ENCODE results near the gene YIPF2. TPM values are rescaled to one million over a fixed set of nuclear protein-coding genes. Genes with fewer than 3 reads are reported as not detected.
A peak's percentile ranks its signal among the peaks of the same experiment; 100 is the strongest.

Gene YIPF2
- total RNA-seq, 1 donor from 2014 or later: 69.5 TPM

GRCh38 chr19:10916602-10917001, 11.8 kb downstream of the YIPF2 start:
- Histone ChIP-seq H3K9me3 (ENCODE audit: insufficient read depth, low read depth, low read length) (no peaks in the 10 kb centered on the region), H3K36me3 (ENCODE audit: insufficient read depth, low read length) (peaks cover 7% of the 10 kb centered on the region), H2AFZ (ENCODE audit: low read depth, low read length) (no peak overlapping the region), H3K4me1 (ENCODE audit: insufficient read depth, low read length) (peaks cover 14% of the 10 kb centered on the region), H3K4me3 (ENCODE audit: insufficient read depth, low read depth, low read length) (no peak overlapping the region), H3K9ac (ENCODE audit: low read length) (no peak overlapping the region), H4K20me1 (ENCODE audit: insufficient read depth, low read length) (peaks cover 33% of the 10 kb centered on the region), H3K27me3 (ENCODE audit: insufficient read depth, low read length) (no peaks in the 10 kb centered on the region), H3K4me2 (ENCODE audit: low read length) (no peak overlapping the region), H3K79me2 (ENCODE audit: insufficient read depth, low read length) (no peaks in the 10 kb centered on the region), H3K27ac (ENCODE audit: low read depth, low read length) (no peak overlapping the region)
- Mint-ChIP-seq H3K9me3 (ENCODE audit: unreplicated experiment) (no peaks in the 10 kb centered on the region), H3K4me1 (ENCODE audit: low read depth, unreplicated experiment) (peaks cover 13% of the 10 kb centered on the region), H3K27me3 (ENCODE audit: low read depth, unreplicated experiment) (no peaks in the 10 kb centered on the region), H3K4me3 (ENCODE audit: unreplicated experiment) (no peak overlapping the region), H3K36me3 (ENCODE audit: low read depth, unreplicated experiment) (peaks cover 11% of the 10 kb centered on the region), H3K27ac (ENCODE audit: unreplicated experiment) (no peak overlapping the region)
- TF ChIP-seq EZH2 (IDR thresholded peaks at IDR 0.05; ENCODE audit: insufficient read depth, low read length) (no peak), CTCF (IDR thresholded peaks at IDR 0.05; ENCODE audit: insufficient read depth, low read depth, low read length) (no peak)
- FAIRE-seq (no peak), DNase-seq (ENCODE audit: low read depth) (no peak)

- Histone ChIP-seq H3K4me3 (ENCODE audit: insufficient read depth, low read depth, low read length) (no peak overlapping the region), H3K9ac (ENCODE audit: low read length) (peak overlapping the region; percentile 16), H3K27me3 (ENCODE audit: insufficient read depth, low read length) (no peaks in the 10 kb centered on the region), H3K4me1 (ENCODE audit: insufficient read depth, low read length) (peaks cover 14% of the 10 kb centered on the region), H3K27ac (ENCODE audit: low read depth, low read length) (peak overlapping the region; percentile 12), H4K20me1 (ENCODE audit: insufficient read depth, low read length) (peaks cover 26% of the 10 kb centered on the region), H3K9me3 (ENCODE audit: insufficient read depth, low read depth, low read length) (no peaks in the 10 kb centered on the region), H3K79me2 (ENCODE audit: insufficient read depth, low read length) (no peaks in the 10 kb centered on the region), H3K36me3 (ENCODE audit: insufficient read depth, low read length) (peaks cover 9% of the 10 kb centered on the region), H2AFZ (ENCODE audit: low read depth, low read length) (no peak overlapping the region), H3K4me2 (ENCODE audit: low read length) (peak overlapping the region; percentile 38)
- Mint-ChIP-seq H3K9me3 (ENCODE audit: unreplicated experiment) (no peaks in the 10 kb centered on the region), H3K4me1 (ENCODE audit: low read depth, unreplicated experiment) (peaks cover 13% of the 10 kb centered on the region), H3K27me3 (ENCODE audit: low read depth, unreplicated experiment) (no peaks in the 10 kb centered on the region), H3K4me3 (ENCODE audit: unreplicated experiment) (no peak overlapping the region), H3K27ac (ENCODE audit: unreplicated experiment) (peak overlapping the region; percentile 26), H3K36me3 (ENCODE audit: low read depth, unreplicated experiment) (peaks cover 9% of the 10 kb centered on the region)
- no peak for FAIRE-seq
- TF ChIP-seq CTCF (IDR thresholded peaks at IDR 0.05; ENCODE audit: insufficient read depth, low read depth, low read length): no peak
- no peak for TF ChIP-seq EZH2 (IDR thresholded peaks at IDR 0.05; ENCODE audit: insufficient read depth, low read length)
- DNase-seq (ENCODE audit: low read depth): peak; percentile 68
These were observed 13.0 kb downstream of the YIPF2 start for GRCh38 chr19:10915130-10916091.

Measured in astrocyte (in vitro differentiated cells and primary cell).